Raji (cell line): ENCODE data around the gene ZNF189.

Experiments
- POLR2A ChIP-seq: IDR thresholded peaks from 2 replicates; pipeline ENCODE4 v1.6.1; 2011; ENCODE audit warnings: low read depth, low read length, control low read depth; ENCODE audit not compliant: insufficient read depth

The ZNF189 gene

GRCh38 chr9:101398930-101399642 is 435 bp downstream of the ZNF189 start:
- no peak for TF ChIP-seq POLR2A

- no peak for TF ChIP-seq POLR2A
Observed at GRCh38 chr9:101399643-101399970, 956 bp downstream of the ZNF189 start.

GRCh38 chr9:101400120-101400519 is 1.5 kb downstream of the ZNF189 start:
- no peak for TF ChIP-seq POLR2A

- TF ChIP-seq POLR2A = no peak
Observed at GRCh38 chr9:101403516-101404285, 5.0 kb downstream of the ZNF189 start.

- no peak for TF ChIP-seq POLR2A
Observed at GRCh38 chr9:101408374-101409078, 9.9 kb downstream of the ZNF189 start.

- TF ChIP-seq POLR2A = no peak
Observed at GRCh38 chr9:101409079-101409477, 10.4 kb downstream of the ZNF189 start.

GRCh38 chr9:101414839-101415238 is 16.2 kb downstream of the ZNF189 start:
- TF ChIP-seq POLR2A = no peak

- TF ChIP-seq POLR2A = no peak
Observed at GRCh38 chr9:101415578-101415977, 16.9 kb downstream of the ZNF189 start.

- TF ChIP-seq POLR2A = no peak
Observed at GRCh38 chr9:101417389-101417788, 18.7 kb downstream of the ZNF189 start.

GRCh38 chr9:101417977-101418376 is 19.3 kb downstream of the ZNF189 start:
- TF ChIP-seq POLR2A = no peak

- TF ChIP-seq POLR2A = no peak
Observed at GRCh38 chr9:101418518-101419430, 20.1 kb downstream of the ZNF189 start.

- no peak for TF ChIP-seq POLR2A
Observed at GRCh38 chr9:101419863-101420262, 21.2 kb downstream of the ZNF189 start.

- no peak for TF ChIP-seq POLR2A
Observed at GRCh38 chr9:101421653-101422065, 23.0 kb downstream of the ZNF189 start.

GRCh38 chr9:101427358-101427757 is 28.7 kb downstream of the ZNF189 start:
- TF ChIP-seq POLR2A = no peak
